Liver (tissue), 9 donors: Measurements from ENCODE around the gene A2ML1. TPM values are rescaled to one million over a fixed set of nuclear protein-coding genes. Genes with fewer than 3 reads are reported as not detected.

ENCODE experiments used
- DNase-seq: peaks from one replicate; pipeline ENCODE4 v3.0.0-alpha.2; 2017; ENCODE audit warnings: low spot score
- H3K27ac ChIP-seq, 2 donors: one replicate each; pipeline ENCODE4 v1.7.0; 2013; ENCODE audit warnings: inconsistent platforms in 2 of 2, low read length in 2 of 2, control low read depth in 1 of 2, low read depth in 1 of 2, mild to moderate bottlenecking in 1 of 2
- H3K27me3 ChIP-seq, 4 donors: one replicate each; pipeline versions ENCODE4 v1.6.1 to v1.7.0; 2013; ENCODE audit warnings: low read length in 3 of 4, inconsistent platforms in 1 of 4, mild to moderate bottlenecking in 1 of 4, moderate library complexity in 1 of 4; ENCODE audit not compliant: control insufficient read depth in 4 of 4, insufficient read depth in 4 of 4
- H3K36me3 ChIP-seq, 4 donors: one replicate each; pipeline versions ENCODE4 v1.6.1 to v1.7.0; 2013; ENCODE audit warnings: low read length in 3 of 4, mild to moderate bottlenecking in 3 of 4, low read depth in 1 of 4, moderate library complexity in 1 of 4; ENCODE audit not compliant: control insufficient read depth in 4 of 4, insufficient read depth in 3 of 4
- H3K4me1 ChIP-seq, 4 donors: one replicate each; pipeline versions ENCODE4 v1.6.1 to v1.7.0; 2013; ENCODE audit warnings: low read length in 3 of 4, mild to moderate bottlenecking in 3 of 4, moderate library complexity in 1 of 4; ENCODE audit not compliant: control insufficient read depth in 4 of 4, insufficient read depth in 4 of 4
- H3K4me3 ChIP-seq, 3 donors: one replicate each; pipeline versions ENCODE4 v1.6.1 to v1.7.0; 2013; ENCODE audit warnings: low read length in 3 of 3, control low read depth in 1 of 3, low read depth in 1 of 3, mild to moderate bottlenecking in 1 of 3
- H3K9ac ChIP-seq, 2 donors: one replicate each; pipeline ENCODE4 v1.7.0; 2013; ENCODE audit warnings: low read length in 2 of 2, mild to moderate bottlenecking in 2 of 2, moderate library complexity in 2 of 2, control low read depth in 1 of 2, low read depth in 1 of 2
- H3K9me3 ChIP-seq, 4 donors: one replicate each; pipeline versions ENCODE4 v1.6.1 to v1.7.0; 2013; ENCODE audit warnings: low read length in 3 of 4; ENCODE audit not compliant: control insufficient read depth in 4 of 4
- EGR1 ChIP-seq, 2 donors: IDR thresholded peaks; 2 replicates each; pipeline ENCODE4 v1.6.1; 2016 to 2018; ENCODE audit warnings: antibody characterized with exemption in 2 of 2, low read depth in 2 of 2
- FOXA1 ChIP-seq: IDR thresholded peaks from 2 replicates; pipeline ENCODE4 v1.6.1; 2016; ENCODE audit warnings: antibody characterized with exemption
- GABPA ChIP-seq, 2 donors: IDR thresholded peaks in 1 of 2; conservative IDR thresholded peaks in 1 of 2; 2 replicates each; pipeline ENCODE4 v1.6.1; 2016; ENCODE audit warnings: antibody characterized with exemption in 2 of 2, mild to moderate bottlenecking in 1 of 2, moderate library complexity in 1 of 2
- HNF4G ChIP-seq: IDR thresholded peaks from 2 replicates; pipeline ENCODE4 v1.6.1; 2016; ENCODE audit warnings: antibody characterized with exemption
- JUND ChIP-seq, 2 donors: IDR thresholded peaks; 2 replicates each; pipeline ENCODE4 v1.6.1; 2016; ENCODE audit warnings: antibody characterized with exemption in 2 of 2
- NR2F2 ChIP-seq: IDR thresholded peaks from 2 replicates; pipeline ENCODE4 v1.6.1; 2016; ENCODE audit warnings: antibody characterized with exemption
- RAD21 ChIP-seq, 2 donors: IDR thresholded peaks; 2 replicates each; pipeline ENCODE4 v1.6.1; 2016; ENCODE audit warnings: antibody characterized with exemption in 2 of 2, mild to moderate bottlenecking in 2 of 2
- RXRA ChIP-seq, 2 donors: IDR thresholded peaks; 2 replicates each; pipeline ENCODE4 v1.6.1; 2017 to 2018; ENCODE audit warnings: antibody characterized with exemption in 2 of 2, mild to moderate bottlenecking in 1 of 2
- SP1 ChIP-seq: IDR thresholded peaks from 2 replicates; pipeline ENCODE4 v1.6.1; 2018; ENCODE audit warnings: antibody characterized with exemption, mild to moderate bottlenecking
- TAF1 ChIP-seq: conservative IDR thresholded peaks from 2 replicates; pipeline ENCODE4 v1.6.1; 2016; ENCODE audit warnings: antibody characterized with exemption, mild to moderate bottlenecking
- YY1 ChIP-seq: IDR thresholded peaks from 2 replicates; pipeline ENCODE4 v1.6.1; 2016; ENCODE audit warnings: antibody characterized with exemption, mild to moderate bottlenecking
- WGBS: extraction: QIAGEN DNeasy Blood & Tissue Kit; methylation state at CpG from one replicate; pipeline ENCODE4 v1.1.7; 2013; 5-methylcytosine and 5-hydroxymethylcytosine counted together
- polyA plus RNA-seq, 2 donors: library from polyadenylated mRNA; stranded (reverse) in 1 of 2; unstranded in 1 of 2; fragments of 200-250 nt in 1 of 2; fragments of >200 nt in 1 of 2; fragmentation: Nextera tagmentation in 1 of 2; extraction: Ambion mirVana in 1 of 2; gene quantifications; one replicate each; pipeline versions ENCODE4 v1.2.1 to v1.2.3, GENCODE V29; 2013 to 2015
- total RNA-seq, 2 donors: library from RNA; depleted of rRNA; stranded (reverse); fragments of >200 nt; gene quantifications; one replicate each; pipeline ENCODE4 v1.2.3, GENCODE V29; 2014
- TF ChIP-seq, protein P1 (sequence below): fragments of 150-350 bp; IDR thresholded peaks from 2 replicates; pipeline ENCODE4 v1.5.1; 2017; ENCODE audit warnings: improper control_type of control experiment, low read depth, low read length; ENCODE audit not compliant: missing input control
- TF ChIP-seq, protein P2 (sequence below): IDR thresholded peaks from 2 replicates; pipeline ENCODE4 v1.6.1; 2016; ENCODE audit warnings: antibody characterized with exemption, mild to moderate bottlenecking
- TF ChIP-seq, protein P3 (sequence below): IDR thresholded peaks from 2 replicates; pipeline ENCODE4 v1.6.1; 2016; ENCODE audit warnings: antibody characterized with exemption
- TF ChIP-seq, protein P4 (sequence below): IDR thresholded peaks from 2 replicates; pipeline ENCODE4 v1.6.1; 2016; ENCODE audit warnings: antibody characterized with exemption
- TF ChIP-seq, protein P5 (sequence below): IDR thresholded peaks from 2 replicates; pipeline ENCODE4 v1.6.1; 2016; ENCODE audit warnings: antibody characterized with exemption
- donor health status: healthy.
- donor health status: healthy.
- donor health status: healthy.
- donor health status: healthy.
- donor health status: healthy.

The A2ML1 gene
- total and polyA plus RNA-seq, 4 donors = 0.03 to 0.19 TPM; not detected in 2

DNA sequence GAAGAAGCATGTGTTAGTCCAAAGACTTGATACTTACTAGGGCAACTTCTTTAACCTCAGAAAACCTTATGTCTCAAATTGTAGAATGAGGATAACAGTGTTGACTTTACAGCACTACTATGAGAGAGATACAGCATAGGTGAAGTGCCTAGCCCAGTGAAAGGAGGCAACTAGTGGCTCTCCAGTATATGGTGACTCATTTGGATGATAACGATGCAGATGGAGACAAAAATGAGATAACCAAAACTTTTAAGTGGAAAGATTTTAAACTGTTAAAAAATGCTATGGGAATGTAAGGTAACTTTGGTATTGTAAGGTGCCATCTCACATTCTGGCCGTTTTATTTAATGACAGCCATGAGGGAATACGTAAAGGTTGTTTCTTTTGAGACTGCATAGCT is 94.6 kb downstream of the A2ML1 start:
- TF ChIP-seq, protein P1, sequence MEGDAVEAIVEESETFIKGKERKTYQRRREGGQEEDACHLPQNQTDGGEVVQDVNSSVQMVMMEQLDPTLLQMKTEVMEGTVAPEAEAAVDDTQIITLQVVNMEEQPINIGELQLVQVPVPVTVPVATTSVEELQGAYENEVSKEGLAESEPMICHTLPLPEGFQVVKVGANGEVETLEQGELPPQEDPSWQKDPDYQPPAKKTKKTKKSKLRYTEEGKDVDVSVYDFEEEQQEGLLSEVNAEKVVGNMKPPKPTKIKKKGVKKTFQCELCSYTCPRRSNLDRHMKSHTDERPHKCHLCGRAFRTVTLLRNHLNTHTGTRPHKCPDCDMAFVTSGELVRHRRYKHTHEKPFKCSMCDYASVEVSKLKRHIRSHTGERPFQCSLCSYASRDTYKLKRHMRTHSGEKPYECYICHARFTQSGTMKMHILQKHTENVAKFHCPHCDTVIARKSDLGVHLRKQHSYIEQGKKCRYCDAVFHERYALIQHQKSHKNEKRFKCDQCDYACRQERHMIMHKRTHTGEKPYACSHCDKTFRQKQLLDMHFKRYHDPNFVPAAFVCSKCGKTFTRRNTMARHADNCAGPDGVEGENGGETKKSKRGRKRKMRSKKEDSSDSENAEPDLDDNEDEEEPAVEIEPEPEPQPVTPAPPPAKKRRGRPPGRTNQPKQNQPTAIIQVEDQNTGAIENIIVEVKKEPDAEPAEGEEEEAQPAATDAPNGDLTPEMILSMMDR = no peak
- TF ChIP-seq HNF4G (no peak), EGR1 (IDR thresholded peaks at IDR 0.05; ENCODE audit: low read depth in 2 of 2) (no peak), NR2F2 (no peak), SP1 (no peak), YY1 (no peak), GABPA (IDR thresholded peaks at IDR 0.05 in 1 of 2, conservative IDR thresholded peaks at IDR 0.05 in 1 of 2) (no peak), RAD21 (IDR thresholded peaks at IDR 0.05) (no peak), JUND (IDR thresholded peaks at IDR 0.05) (no peak)
- TF ChIP-seq, protein P2, sequence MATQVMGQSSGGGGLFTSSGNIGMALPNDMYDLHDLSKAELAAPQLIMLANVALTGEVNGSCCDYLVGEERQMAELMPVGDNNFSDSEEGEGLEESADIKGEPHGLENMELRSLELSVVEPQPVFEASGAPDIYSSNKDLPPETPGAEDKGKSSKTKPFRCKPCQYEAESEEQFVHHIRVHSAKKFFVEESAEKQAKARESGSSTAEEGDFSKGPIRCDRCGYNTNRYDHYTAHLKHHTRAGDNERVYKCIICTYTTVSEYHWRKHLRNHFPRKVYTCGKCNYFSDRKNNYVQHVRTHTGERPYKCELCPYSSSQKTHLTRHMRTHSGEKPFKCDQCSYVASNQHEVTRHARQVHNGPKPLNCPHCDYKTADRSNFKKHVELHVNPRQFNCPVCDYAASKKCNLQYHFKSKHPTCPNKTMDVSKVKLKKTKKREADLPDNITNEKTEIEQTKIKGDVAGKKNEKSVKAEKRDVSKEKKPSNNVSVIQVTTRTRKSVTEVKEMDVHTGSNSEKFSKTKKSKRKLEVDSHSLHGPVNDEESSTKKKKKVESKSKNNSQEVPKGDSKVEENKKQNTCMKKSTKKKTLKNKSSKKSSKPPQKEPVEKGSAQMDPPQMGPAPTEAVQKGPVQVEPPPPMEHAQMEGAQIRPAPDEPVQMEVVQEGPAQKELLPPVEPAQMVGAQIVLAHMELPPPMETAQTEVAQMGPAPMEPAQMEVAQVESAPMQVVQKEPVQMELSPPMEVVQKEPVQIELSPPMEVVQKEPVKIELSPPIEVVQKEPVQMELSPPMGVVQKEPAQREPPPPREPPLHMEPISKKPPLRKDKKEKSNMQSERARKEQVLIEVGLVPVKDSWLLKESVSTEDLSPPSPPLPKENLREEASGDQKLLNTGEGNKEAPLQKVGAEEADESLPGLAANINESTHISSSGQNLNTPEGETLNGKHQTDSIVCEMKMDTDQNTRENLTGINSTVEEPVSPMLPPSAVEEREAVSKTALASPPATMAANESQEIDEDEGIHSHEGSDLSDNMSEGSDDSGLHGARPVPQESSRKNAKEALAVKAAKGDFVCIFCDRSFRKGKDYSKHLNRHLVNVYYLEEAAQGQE = no peak
- TF ChIP-seq, protein P3, sequence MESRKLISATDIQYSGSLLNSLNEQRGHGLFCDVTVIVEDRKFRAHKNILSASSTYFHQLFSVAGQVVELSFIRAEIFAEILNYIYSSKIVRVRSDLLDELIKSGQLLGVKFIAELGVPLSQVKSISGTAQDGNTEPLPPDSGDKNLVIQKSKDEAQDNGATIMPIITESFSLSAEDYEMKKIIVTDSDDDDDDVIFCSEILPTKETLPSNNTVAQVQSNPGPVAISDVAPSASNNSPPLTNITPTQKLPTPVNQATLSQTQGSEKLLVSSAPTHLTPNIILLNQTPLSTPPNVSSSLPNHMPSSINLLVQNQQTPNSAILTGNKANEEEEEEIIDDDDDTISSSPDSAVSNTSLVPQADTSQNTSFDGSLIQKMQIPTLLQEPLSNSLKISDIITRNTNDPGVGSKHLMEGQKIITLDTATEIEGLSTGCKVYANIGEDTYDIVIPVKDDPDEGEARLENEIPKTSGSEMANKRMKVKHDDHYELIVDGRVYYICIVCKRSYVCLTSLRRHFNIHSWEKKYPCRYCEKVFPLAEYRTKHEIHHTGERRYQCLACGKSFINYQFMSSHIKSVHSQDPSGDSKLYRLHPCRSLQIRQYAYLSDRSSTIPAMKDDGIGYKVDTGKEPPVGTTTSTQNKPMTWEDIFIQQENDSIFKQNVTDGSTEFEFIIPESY = no peak
- TF ChIP-seq, protein P4, sequence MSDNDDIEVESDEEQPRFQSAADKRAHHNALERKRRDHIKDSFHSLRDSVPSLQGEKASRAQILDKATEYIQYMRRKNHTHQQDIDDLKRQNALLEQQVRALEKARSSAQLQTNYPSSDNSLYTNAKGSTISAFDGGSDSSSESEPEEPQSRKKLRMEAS = no peak
- TF ChIP-seq, protein P5, sequence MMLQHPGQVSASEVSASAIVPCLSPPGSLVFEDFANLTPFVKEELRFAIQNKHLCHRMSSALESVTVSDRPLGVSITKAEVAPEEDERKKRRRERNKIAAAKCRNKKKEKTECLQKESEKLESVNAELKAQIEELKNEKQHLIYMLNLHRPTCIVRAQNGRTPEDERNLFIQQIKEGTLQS = no peak
- H3K4me1 ChIP-seq = peaks cover 2 to 8% (median 6%) of the 10 kb centered on the region in 4 donors
- no peak overlapping the region for H3K27ac ChIP-seq
- no peak for DNase-seq
- H3K36me3 ChIP-seq = peaks cover 0 to 4% (median 0%) of the 10 kb centered on the region in 4 donors
- 85% methylated on average over 3 of the region's 3 CpGs for WGBS
- H3K9ac ChIP-seq = no peak overlapping the region
- H3K4me3 ChIP-seq = no peak overlapping the region
- H3K9me3 ChIP-seq = no peaks in the 10 kb centered on the region
- no peaks in the 10 kb centered on the region for H3K27me3 ChIP-seq

DNA sequence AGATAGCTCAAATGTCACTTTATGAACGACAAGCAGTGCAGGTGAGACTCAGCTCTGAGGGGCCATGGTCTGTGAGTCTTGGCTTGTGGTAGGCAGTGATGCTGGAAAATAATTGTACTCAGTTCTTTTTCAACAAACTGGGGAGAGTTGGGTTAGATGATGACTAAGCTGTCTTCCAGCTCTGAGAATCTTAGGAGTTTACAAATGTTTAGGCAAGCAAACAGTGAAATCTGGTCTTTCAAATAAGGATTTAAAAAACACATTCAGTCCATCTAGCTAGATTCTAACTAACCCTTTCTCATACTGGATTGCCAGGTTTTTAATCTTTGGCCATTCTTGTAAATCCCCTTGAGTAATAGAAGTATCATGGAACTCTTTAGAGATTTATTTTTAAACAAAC is 95.3 kb downstream of the A2ML1 start:
- no peak for DNase-seq
- Histone ChIP-seq H3K4me3 (no peak overlapping the region), H3K27ac (no peak overlapping the region), H3K9ac (no peak overlapping the region), H3K27me3 (no peaks in the 10 kb centered on the region), H3K36me3 (peaks cover 0 to 4% (median 2%) of the 10 kb centered on the region in 4 donors), H3K4me1 (peaks cover 2 to 8% (median 6%) of the 10 kb centered on the region in 4 donors), H3K9me3 (no peaks in the 10 kb centered on the region)
- 90% methylated on average over 1 of the region's 1 CpG for WGBS
- TF ChIP-seq RXRA (IDR thresholded peaks at IDR 0.05) = no peak
- TF ChIP-seq JUND (IDR thresholded peaks at IDR 0.05) = no peak
- TF ChIP-seq TAF1 = no peak
- no peak for TF ChIP-seq NR2F2
- TF ChIP-seq FOXA1 = no peak
- no peak for TF ChIP-seq HNF4G
- no peak for TF ChIP-seq RAD21 (IDR thresholded peaks at IDR 0.05)
- TF ChIP-seq SP1 = no peak
- TF ChIP-seq, protein P1 = no peak
- TF ChIP-seq, protein P2 = no peak
- TF ChIP-seq, protein P4 = no peak
